ENCODE results near the gene PARVB.
"Not testable (repeated sequence)": the region's sequence is repeated elsewhere in the genome, so short reads cannot be mapped to it uniquely, and the experiment has no call there.

Gene PARVB

DNA sequence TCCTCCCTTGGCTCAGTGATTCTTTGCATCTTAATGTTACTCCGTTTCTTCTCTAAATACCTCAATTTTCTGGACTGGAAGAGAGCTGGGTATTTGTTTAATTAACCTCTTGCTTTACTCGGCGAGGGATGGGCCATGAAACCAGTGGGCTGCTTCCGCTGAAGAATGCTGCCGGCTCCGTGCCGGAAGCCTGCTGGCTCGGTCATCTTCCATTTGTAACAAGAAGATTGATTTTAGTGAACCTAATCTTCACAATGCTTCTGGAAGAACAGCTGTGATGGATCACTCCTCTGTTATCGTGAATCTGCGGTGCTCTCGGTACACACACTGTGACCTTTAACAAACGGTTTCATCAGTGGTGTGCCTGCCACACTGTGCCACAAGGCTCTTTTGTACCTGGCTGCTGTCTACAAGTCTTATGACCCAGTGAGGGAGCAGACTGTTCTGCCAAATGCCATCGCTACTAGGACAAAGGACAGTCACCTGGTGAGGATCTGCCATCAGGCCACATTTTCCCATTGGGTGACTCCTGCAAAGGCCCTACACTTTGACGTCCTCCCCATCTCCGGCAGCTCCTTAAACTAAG is 25.3 kb upstream of the PARVB start:
- DNase-seq, result no peak

GRCh38 chr22:43999378-43999777 is 24.7 kb upstream of the PARVB start:
- DNase-seq, result no peak

DNA sequence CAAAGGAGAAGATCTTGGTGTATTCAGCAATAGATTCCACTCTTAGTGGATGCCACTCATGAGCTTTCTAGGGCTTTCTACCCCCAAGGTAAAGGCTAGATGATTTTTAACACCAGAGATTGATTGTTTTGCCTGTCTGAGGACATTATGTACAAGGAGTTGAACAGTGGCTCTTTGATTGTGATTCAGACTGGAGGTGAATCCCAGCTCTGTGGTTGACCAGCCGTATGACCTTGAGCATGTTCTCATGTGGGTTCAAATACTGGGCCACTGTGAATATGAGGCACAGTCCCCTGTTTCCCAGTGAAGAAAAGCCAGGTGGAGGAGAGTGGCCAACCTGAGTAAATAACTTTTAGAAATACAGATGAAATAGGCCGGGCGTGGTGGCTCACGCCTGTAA is 24.0 kb upstream of the PARVB start:
- no peak for DNase-seq

DNA sequence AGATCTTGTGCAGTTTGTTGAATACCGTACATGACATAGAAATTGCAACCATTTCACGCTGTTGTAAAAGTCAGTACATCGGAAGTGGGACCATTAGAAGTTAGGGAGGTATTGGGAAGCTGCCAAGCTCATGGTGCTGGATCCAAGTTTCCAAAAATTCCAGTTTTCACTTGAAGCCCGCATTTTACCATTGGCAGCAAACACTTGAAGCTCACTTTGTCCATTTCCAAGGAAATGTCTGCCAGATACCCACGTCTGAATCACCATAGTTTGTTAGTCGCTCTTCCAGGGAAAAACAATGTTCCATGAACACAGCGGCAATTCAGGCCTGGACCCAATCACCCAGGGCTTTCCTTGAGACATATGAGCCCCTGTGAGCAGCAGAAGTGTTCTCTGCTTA is 22.6 kb upstream of the PARVB start:
- no peak for DNase-seq

- DNase-seq, result no peak
These were observed 21.8 kb upstream of the PARVB start for GRCh38 chr22:44002324-44002723.

- no peak for DNase-seq
These were observed 21.1 kb upstream of the PARVB start for GRCh38 chr22:44002997-44003396.

DNA sequence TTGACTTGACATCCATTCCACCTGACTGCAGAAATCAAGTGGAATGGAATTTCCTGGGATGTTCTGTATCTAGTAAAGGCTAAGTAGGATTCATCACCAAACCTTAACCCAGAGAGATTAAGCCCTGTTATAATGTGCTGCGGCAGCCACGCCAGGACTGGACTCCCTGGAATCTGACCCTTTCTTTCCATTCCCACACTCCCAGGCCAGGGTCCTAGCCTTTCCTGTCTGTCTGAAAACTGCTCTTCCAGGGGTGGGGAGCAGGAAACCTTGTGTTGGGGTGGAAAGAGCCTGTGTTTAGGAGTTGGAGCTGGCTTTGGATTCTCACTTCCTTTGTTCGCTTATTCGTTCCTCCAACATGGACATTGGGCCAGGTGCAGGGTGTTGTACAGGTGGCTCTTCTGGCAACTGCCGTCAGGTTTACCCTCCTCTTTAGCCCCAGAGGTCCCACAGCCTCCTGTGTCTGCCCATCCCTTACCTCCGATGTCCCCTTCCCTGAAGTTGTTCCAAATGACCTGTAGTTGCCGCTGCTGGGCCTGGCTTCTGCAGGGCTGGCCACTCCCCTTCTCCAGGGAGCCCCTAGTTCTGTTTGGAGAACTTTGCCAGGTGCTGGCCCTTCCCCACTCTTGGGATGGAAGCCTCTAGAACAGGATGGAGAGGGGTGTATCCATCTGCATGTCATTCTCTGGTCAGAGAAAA is 20.5 kb upstream of the PARVB start:
- no peak for DNase-seq

GRCh38 chr22:44004104-44004460 is 20.0 kb upstream of the PARVB start:
- no peak for DNase-seq

GRCh38 chr22:44005524-44005923 is 18.6 kb upstream of the PARVB start:
- DNase-seq, result peak in 1 of 2 donors; percentile 33

GRCh38 chr22:44012162-44012561 is 11.9 kb upstream of the PARVB start:
- no peak for DNase-seq

DNA sequence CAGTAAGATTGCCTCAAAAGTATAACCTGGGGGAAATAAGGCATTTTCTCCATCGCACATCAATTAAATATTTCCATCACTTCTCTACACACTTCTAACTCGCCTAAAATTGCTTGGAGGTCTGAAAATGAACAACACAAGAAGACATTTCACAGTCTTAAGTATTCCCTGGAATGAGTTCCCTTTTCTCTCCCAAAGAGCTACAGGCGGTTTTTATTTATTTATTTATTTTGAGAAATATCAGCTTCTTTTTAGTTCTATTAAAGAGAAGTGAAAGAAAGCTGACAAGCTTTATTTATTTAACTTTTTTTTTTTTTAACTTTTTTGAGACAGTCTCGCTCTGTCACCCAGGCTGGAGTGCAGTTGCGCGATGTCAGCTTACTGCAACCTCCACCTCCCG is 11.5 kb upstream of the PARVB start:
- DNase-seq, result no peak

GRCh38 chr22:44014241-44014640 is 9.9 kb upstream of the PARVB start:
- DNase-seq, result no peak

GRCh38 chr22:44016586-44016985 is 7.5 kb upstream of the PARVB start:
- DNase-seq, result not testable (repeated sequence)

GRCh38 chr22:44018594-44018993 is 5.5 kb upstream of the PARVB start:
- DNase-seq, result no peak

- DNase-seq, result no peak
These were observed 4.7 kb upstream of the PARVB start for GRCh38 chr22:44019416-44019815.

- no peak for DNase-seq
These were observed 4.3 kb upstream of the PARVB start for GRCh38 chr22:44019846-44020245.

- DNase-seq, result no peak
These were observed 3.1 kb upstream of the PARVB start for GRCh38 chr22:44020981-44021380.

GRCh38 chr22:44023404-44024287 is 456 bp upstream of the PARVB start:
- peak in 1 of 2 donors; percentile 25 for DNase-seq

DNA sequence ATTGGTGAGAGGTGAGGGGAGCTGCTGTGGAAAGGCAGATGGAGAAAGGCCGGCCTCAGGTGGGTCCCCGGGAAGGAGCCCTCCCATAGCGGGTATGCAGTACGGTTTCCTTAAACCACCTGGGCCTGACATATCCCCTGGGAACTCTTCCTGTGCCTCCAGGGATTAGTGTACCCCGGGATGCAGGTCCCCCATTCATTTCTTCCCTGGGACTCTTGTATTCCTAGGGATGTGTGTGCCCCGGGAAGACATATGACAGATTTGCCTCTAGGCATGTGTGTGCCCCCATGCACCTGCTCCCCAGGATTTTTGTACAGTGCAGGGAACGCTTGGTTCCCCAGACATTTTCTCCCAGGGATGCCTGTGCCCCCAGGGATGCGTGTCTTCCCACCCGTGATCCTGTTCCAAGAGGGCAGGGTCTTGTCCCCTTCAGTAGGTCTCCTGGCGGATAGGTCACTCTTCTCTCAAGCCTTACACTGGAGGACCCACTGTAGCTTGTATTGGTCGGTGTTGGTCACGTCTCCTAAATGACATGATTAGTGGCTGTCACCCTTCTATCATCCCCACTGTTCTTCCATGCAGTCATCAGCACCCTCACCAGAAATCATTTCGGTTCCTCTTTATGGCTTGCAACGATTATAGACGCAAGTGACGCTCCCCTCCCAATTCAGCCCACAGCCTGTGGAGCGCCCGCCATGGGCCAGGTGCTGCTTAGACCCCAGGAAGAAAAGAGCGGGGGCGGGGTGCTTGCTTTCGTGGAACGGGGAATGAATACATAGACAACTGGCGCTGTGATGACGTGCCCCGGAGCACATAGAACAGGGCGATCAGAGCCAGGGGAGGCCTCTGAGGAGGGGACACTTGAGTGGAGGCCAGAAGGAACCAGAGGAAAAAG is 1.3 kb downstream of the PARVB start:
- DNase-seq, result peak; percentile 26 to 77

DNA sequence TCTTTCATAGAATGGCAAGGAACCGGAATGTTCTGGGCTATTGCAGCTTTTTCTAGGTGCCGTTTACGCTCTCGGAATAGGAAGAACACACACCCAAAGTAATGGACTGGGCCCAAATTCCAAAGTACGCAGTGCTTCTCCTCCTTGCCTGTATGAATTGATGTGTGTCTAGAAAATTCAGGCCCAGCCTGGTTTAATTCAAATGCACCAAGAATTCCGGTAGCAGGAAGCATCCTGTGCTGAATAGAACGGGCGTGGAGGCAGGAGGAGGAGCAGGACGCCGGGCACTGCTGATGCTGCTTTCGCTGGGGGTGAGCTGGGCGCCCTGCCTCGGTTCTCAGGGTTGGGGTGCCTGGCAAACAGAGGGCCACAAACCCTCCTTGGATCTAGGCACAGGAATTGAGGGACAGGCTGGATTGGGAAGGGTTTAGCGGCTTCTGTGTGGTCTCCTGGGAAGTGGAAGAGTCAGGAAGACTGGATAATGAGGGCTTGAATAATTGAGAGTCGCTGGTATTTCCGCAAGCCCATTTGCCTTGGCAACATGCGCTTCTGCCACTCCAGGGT is 2.0 kb downstream of the PARVB start:
- no peak for DNase-seq

- DNase-seq, result peak; percentile 85 to 89
These were observed 2.8 kb downstream of the PARVB start for GRCh38 chr22:44026630-44027511.

DNA sequence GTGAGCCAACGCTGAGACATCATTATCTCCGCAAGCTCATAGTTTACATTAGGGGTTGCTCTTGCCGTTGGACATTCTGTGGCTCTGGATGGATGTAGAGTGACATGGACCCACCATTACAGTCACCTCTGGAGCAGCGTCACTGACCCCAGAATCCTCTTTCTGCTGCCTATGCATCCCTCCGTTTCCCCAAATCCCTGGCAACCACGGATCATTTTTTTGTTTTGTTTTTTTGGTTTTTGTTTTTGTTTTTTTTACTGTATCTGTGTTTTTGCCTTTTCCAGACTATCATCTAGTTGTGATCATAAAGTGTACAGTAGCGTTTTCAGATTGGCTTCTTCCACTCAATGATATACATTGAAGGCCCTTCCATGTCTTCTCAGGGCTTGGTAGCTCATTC is 4.0 kb downstream of the PARVB start:
- no peak for DNase-seq

All from CD4-positive, alpha-beta T cell treated with Interleukin-1 beta for 1 hour (primary cell).